Neural cell (in vitro differentiated cells): Measurements from ENCODE around the gene PDZRN3.

Experiments used
- CTCF ChIP-seq: fragments of 450-650 bp; IDR thresholded peaks from 2 replicates; pipeline ENCODE4 v1.5.1; 2014; ENCODE audit warnings: antibody characterized with exemption, mild to moderate bottlenecking, moderate library complexity; ENCODE audit not compliant: poor library complexity, severe bottlenecking
- MXI1 ChIP-seq: fragments of 450-650 bp; conservative IDR thresholded peaks from 2 replicates; pipeline ENCODE4 v1.6.1; 2014; ENCODE audit warnings: antibody characterized with exemption, mild to moderate bottlenecking; ENCODE audit not compliant: poor library complexity, severe bottlenecking
- POLR2AphosphoS5 ChIP-seq: IDR thresholded peaks from 2 replicates; pipeline ENCODE4 v1.6.1; 2012
- RAD21 ChIP-seq: fragments of 450-650 bp; conservative IDR thresholded peaks from 2 replicates; pipeline ENCODE4 v1.6.1; 2014; ENCODE audit warnings: antibody characterized with exemption, mild to moderate bottlenecking, moderate library complexity
- TAF1 ChIP-seq: IDR thresholded peaks from 2 replicates; pipeline ENCODE4 v1.6.1; 2012; ENCODE audit warnings: low read depth

DNA sequence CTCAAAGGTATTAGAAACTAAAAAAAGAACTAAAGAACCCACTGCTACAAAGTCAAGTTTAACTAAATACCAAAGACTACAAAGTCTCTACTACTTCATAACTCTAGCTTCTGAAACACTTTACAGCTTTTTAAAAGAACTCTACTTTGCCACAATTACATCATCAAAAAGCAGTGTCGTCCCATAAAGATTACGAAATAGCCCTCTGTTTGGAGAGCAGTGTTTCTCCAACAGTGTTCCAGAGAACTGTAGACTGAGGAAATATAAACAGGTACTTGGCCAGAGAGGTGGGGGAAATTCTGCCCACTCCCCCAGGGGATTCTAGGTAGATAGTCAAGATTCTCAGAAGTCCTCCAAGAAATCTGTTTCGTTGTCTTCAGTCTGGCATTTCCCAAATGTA is 225.6 kb downstream of the PDZRN3 start:
- TF ChIP-seq CTCF (no peak), POLR2AphosphoS5 (no peak), MXI1 (no peak), RAD21 (no peak), TAF1 (no peak)
